A549 (cell line): ENCODE measurements around the gene ADD1. TPM values are rescaled to one million over a fixed set of nuclear protein-coding genes. Genes with fewer than 3 reads are reported as not detected.

Experiments used
- ATAC-seq, 2 experiments: fragments of 200-7000 bp in 1 of 2; fragments of >200 bp in 1 of 2; cut with Nextera tagmentation in 1 of 2; cut with Tn5 transposase in 1 of 2; 3 replicates each; pipeline versions ENCODE4 v1.8.0 to v1.9.1; 2018 to 2020; ENCODE audit warnings: mild to moderate bottlenecking in 1 of 2, moderate library complexity in 1 of 2
- CTCF ChIA-PET: fragments of 300-600 bp; sonication (Branson Sonifier 250); formaldehyde crosslinking; extraction: SDS; loops from one replicate; lab custom pipeline; 2021; ENCODE audit warnings: antibody characterized with exemption, inconsistent platforms; lab: Yijun Ruan, JAX
- POLR2A ChIA-PET: fragments of 350-600 bp; formaldehyde crosslinking; extraction: SDS; loops from one replicate; lab custom pipeline; 2021; ENCODE audit warnings: antibody characterized with exemption, inconsistent platforms; lab: Yijun Ruan, JAX
- DNase-seq, 2 experiments: peaks; one replicate each; pipeline versions ENCODE4 v3.0.0 to v3.0.0-alpha.2; 2011 to 2016; ENCODE audit warnings: low read depth in 1 of 2, low spot score in 1 of 2
- FAIRE-seq: peaks from 2 replicates; lab custom pipeline; 2011; peaks lifted over from hg19 to GRCh38; lab: Jason Lieb, UNC
- H3K27ac ChIP-seq, 2 experiments: fragments of >200 bp; sonication (Bioruptor Twin); formaldehyde crosslinking; 3 replicates each; pipeline ENCODE4 v1.5.1; 2016 to 2017
- H3K4me1 ChIP-seq: fragments of >200 bp; sonication (Bioruptor Twin); formaldehyde crosslinking; 3 replicates; pipeline ENCODE4 v1.6.1; 2016
- H3K4me2 ChIP-seq: fragments of >200 bp; sonication (Bioruptor Twin); formaldehyde crosslinking; 3 replicates; pipeline ENCODE4 v1.6.1; 2016
- H3K4me3 ChIP-seq: fragments of >200 bp; sonication (Bioruptor Twin); formaldehyde crosslinking; 3 replicates; pipeline ENCODE4 v1.5.1; 2016
- H3K9me3 ChIP-seq: fragments of >200 bp; sonication (Bioruptor Twin); formaldehyde crosslinking; 3 replicates; pipeline ENCODE4 v1.6.1; 2016
- ATOH8 ChIP-seq: fragments of 250-450 bp; sonication (Bioruptor Pico); IDR thresholded peaks from 2 replicates; pipeline ENCODE4 v1.5.0; 2020; ENCODE audit warnings: low read depth, mild to moderate bottlenecking, moderate library complexity
- CBX2 ChIP-seq: fragments of 200-600 bp; sonication (generic); IDR thresholded peaks from 2 replicates; pipeline ENCODE4 v1.6.1; 2016; ENCODE audit warnings: low read depth, mild to moderate bottlenecking, borderline replicate concordance
- CBX8 ChIP-seq: fragments of 200-600 bp; sonication (generic); IDR thresholded peaks from 2 replicates; pipeline ENCODE4 v1.6.1; 2016
- CEBPB ChIP-seq, 2 experiments: fragments of >200 bp in 1 of 2; sonication (Bioruptor Twin) in 1 of 2; formaldehyde crosslinking in 1 of 2; IDR thresholded peaks; 2 replicates each; pipeline ENCODE4 v1.6.1; 2012 to 2016
- CTCF ChIP-seq: fragments of >200 bp; sonication (Bioruptor Twin); formaldehyde crosslinking; IDR thresholded peaks from 3 replicates; pipeline ENCODE4 v1.5.1; 2016
- EHF ChIP-seq: fragments of 250-450 bp; sonication (Bioruptor Pico); IDR thresholded peaks from 2 replicates; pipeline ENCODE4 v1.5.0; 2020; ENCODE audit warnings: mild to moderate bottlenecking
- EP300 ChIP-seq, 2 experiments: fragments of >200 bp; sonication (Bioruptor Twin); formaldehyde crosslinking; IDR thresholded peaks; 2 replicates in 1 of 2; 3 replicates in 1 of 2; pipeline ENCODE4 v1.6.1; 2016 to 2017
- ESRRA ChIP-seq: fragments of 150-350 bp; IDR thresholded peaks from 2 replicates; pipeline ENCODE4 v1.6.1; 2014; ENCODE audit warnings: mild to moderate bottlenecking, low read length, borderline replicate concordance
- FOSL2 ChIP-seq, 2 experiments: fragments of 450-650 bp in 1 of 2; fragments of >200 bp in 1 of 2; sonication (Bioruptor Twin) in 1 of 2; formaldehyde crosslinking; IDR thresholded peaks; 2 replicates each; pipeline versions ENCODE4 v1.5.0 to v1.6.1; 2016 to 2020; ENCODE audit warnings: mild to moderate bottlenecking in 1 of 2, moderate library complexity in 1 of 2
- FOXS1 ChIP-seq: fragments of 250-450 bp; sonication (Bioruptor Pico); IDR thresholded peaks from 2 replicates; pipeline ENCODE4 v1.5.0; 2020; ENCODE audit warnings: mild to moderate bottlenecking, moderate library complexity
- HDAC2 ChIP-seq: fragments of 200-600 bp; sonication (generic); IDR thresholded peaks from 2 replicates; pipeline ENCODE4 v1.6.1; 2016
- HES2 ChIP-seq: fragments of >200 bp; sonication (Bioruptor Twin); formaldehyde crosslinking; IDR thresholded peaks from 2 replicates; pipeline ENCODE4 v1.6.1; 2016
- HOXB13 ChIP-seq: fragments of 250-450 bp; sonication (Bioruptor Pico); IDR thresholded peaks from 2 replicates; pipeline ENCODE4 v1.5.0; 2020; ENCODE audit warnings: low read depth, mild to moderate bottlenecking, moderate library complexity
- KDM5A ChIP-seq: fragments of 200-600 bp; sonication (generic); IDR thresholded peaks from 2 replicates; pipeline ENCODE4 v1.6.1; 2016; ENCODE audit warnings: antibody characterized with exemption, mild to moderate bottlenecking
- MAFK ChIP-seq: fragments of 450-650 bp; IDR thresholded peaks from 2 replicates; pipeline ENCODE4 v1.6.1; 2014; ENCODE audit not compliant: partially characterized antibody
- MAX ChIP-seq: IDR thresholded peaks from 2 replicates; pipeline ENCODE4 v1.6.1; 2012
- MYC ChIP-seq: IDR thresholded peaks from 2 replicates; pipeline ENCODE4 v1.6.1; 2012; ENCODE audit warnings: mild to moderate bottlenecking, inconsistent platforms, low read length, improper control_type of control experiment, borderline replicate concordance
- NPAS2 ChIP-seq: fragments of 250-450 bp; sonication (Bioruptor Pico); IDR thresholded peaks from 2 replicates; pipeline ENCODE4 v1.8.0; 2022; ENCODE audit warnings: mild to moderate bottlenecking, moderate library complexity, borderline replicate concordance
- NR3C1 ChIP-seq: fragments of >200 bp; sonication (Bioruptor Twin); formaldehyde crosslinking; IDR thresholded peaks from 3 replicates; pipeline ENCODE4 v1.6.1; 2017
- PBX3 ChIP-seq: IDR thresholded peaks from 2 replicates; pipeline ENCODE4 v1.6.1; 2012
- PHF8 ChIP-seq: fragments of 200-600 bp; sonication (generic); IDR thresholded peaks from 2 replicates; pipeline ENCODE4 v1.6.1; 2016; ENCODE audit warnings: low read depth, mild to moderate bottlenecking, antibody characterized with exemption, moderate library complexity, borderline replicate concordance
- POLR2AphosphoS2 ChIP-seq: conservative IDR thresholded peaks from 2 replicates; pipeline ENCODE4 v1.6.1; 2012; ENCODE audit warnings: low read length, improper control_type of control experiment, inconsistent platforms
- RCOR1 ChIP-seq: fragments of 150-350 bp; IDR thresholded peaks from 2 replicates; pipeline ENCODE4 v1.6.1; 2014; ENCODE audit warnings: antibody characterized with exemption, low read length, low read depth
- RFX5 ChIP-seq: fragments of 450-650 bp; IDR thresholded peaks from 2 replicates; pipeline ENCODE4 v1.7.1; 2014; ENCODE audit warnings: antibody characterized with exemption, mild to moderate bottlenecking, moderate library complexity
- SMC3 ChIP-seq: fragments of >200 bp; sonication (Bioruptor Twin); formaldehyde crosslinking; IDR thresholded peaks from 3 replicates; pipeline ENCODE4 v1.6.1; 2018; ENCODE audit warnings: inconsistent platforms
- TFCP2L1 ChIP-seq: fragments of 250-450 bp; sonication (Bioruptor Pico); IDR thresholded peaks from 2 replicates; pipeline ENCODE4 v1.5.0; 2021; ENCODE audit warnings: mild to moderate bottlenecking
- TP53 ChIP-seq: fragments of 250-450 bp; sonication (Bioruptor Pico); IDR thresholded peaks from 2 replicates; pipeline ENCODE4 v1.5.0; 2021; ENCODE audit warnings: mild to moderate bottlenecking, moderate library complexity
- ZFP36 ChIP-seq: fragments of 450-650 bp; IDR thresholded peaks from 2 replicates; pipeline ENCODE4 v1.6.1; 2014; ENCODE audit warnings: borderline replicate concordance; ENCODE audit not compliant: partially characterized antibody
- ZSCAN20 ChIP-seq: fragments of 250-450 bp; sonication (Bioruptor Pico); IDR thresholded peaks from 2 replicates; pipeline ENCODE4 v1.8.0; 2022; ENCODE audit warnings: mild to moderate bottlenecking, moderate library complexity
- WGBS: methylation state at CpG from one replicate; pipeline ENCODE4 v1.1.6; 2017; ENCODE audit errors: missing lambda C conversion rate; 5-methylcytosine and 5-hydroxymethylcytosine counted together
- polyA plus RNA-seq, 4 experiments: library from polyadenylated mRNA; depleted of rRNA in 3 of 4; stranded (reverse); fragments of >200 nt; fragmentation: RNase III in 1 of 4; extraction: RNeasy Plus Mini Kit Qiagen cat#74134 plus additional on column Dnase treatment in 1 of 4; gene quantifications; 2 replicates in 3 of 4; 3 replicates in 1 of 4; pipeline ENCODE4 v1.2.3, GENCODE V29; 2011 to 2017

ADD1 gene
- polyA plus RNA-seq, 2 of the 4 experiments (the other 2 are of a cell fraction) = 59.7 to 60.3 TPM

DNA sequence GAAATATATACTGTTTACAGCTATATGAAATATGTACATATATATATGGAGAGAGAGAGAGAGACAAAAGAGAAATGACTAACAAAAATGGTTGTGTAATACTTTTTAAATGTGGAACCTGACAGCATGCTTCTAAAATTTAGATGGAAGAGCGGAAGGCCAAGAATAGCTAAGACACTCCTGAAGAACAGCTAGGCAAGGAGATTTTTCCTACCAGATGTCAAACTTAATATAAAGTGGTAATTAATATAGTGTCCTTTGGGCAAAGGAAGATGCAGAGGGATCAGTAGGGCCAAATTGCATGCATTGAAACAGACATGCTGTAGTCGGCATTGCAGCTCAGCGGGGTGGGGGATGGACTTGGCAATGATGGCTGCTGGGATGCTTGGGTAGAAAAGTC is 45.2 kb downstream of the ADD1 start:
- 94% methylated on average over 3 of the region's 3 CpGs for WGBS
- DNase-seq (no peak), ATAC-seq (no peak), FAIRE-seq (no peak)
- CTCF ChIA-PET = no interaction called here
- TF ChIP-seq CBX2 (no peak), FOXS1 (CRISPR knock-in tag) (no peak), NR3C1 (no peak), RFX5 (no peak), HES2 (no peak), RCOR1 (no peak), PHF8 (no peak), TP53 (CRISPR knock-in tag) (no peak)
- no peaks in the 10 kb centered on the region for H3K9me3 ChIP-seq
- H3K4me2 ChIP-seq = no peak overlapping the region
- H3K27ac ChIP-seq = no peak overlapping the region
- H3K4me1 ChIP-seq = no peaks in the 10 kb centered on the region
- POLR2A ChIA-PET = no interaction called here
- no peak overlapping the region for H3K4me3 ChIP-seq

DNA sequence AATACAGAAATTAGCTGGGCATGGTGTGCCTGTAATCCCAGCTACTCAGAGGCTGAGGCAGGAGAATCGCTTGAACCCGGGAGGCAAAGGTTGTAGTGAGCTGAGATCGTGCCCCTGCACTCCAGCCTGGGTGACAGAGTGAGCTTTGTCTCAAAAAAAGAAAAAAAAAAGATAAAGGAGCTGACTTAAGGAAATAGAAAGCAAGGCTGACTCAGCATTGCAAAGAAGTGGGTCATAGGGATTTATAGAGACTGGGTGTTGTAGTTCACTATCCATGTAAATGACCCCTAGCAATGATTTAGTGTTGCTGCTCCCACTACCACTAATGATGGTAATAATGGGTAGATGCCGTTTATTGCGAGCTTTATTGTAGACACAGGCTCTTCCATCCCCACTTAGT is 47.6 kb downstream of the ADD1 start:
- H3K27ac ChIP-seq = 0 out of 6 replicates have a peak overlapping the region, but pooled peaks of 1 of the 2 experiments have one; percentile 39
- CTCF ChIA-PET = interaction anchor here (1.0 kb wide), 1 partner anchor 127 kb away, joined by 4 read pairs; no protein-coding TSS in a partner anchor
- FAIRE-seq = no peak

GRCh38 chr4:2893772-2894171 is 50.1 kb downstream of the ADD1 start:
- no peak for FAIRE-seq

More for the DNA sequence above, 47.6 kb downstream of the ADD1 start:
- H3K4me2 ChIP-seq = no peak overlapping the region
- H3K4me1 ChIP-seq = no peaks in the 10 kb centered on the region
- 83% methylated on average over 5 of the region's 5 CpGs for WGBS
- peak in 1 of 2 experiments; percentile 10 for DNase-seq
- POLR2A ChIA-PET = no interaction called here
- no peak for TF ChIP-seq HDAC2
- TF ChIP-seq CEBPB (IDR thresholded peaks at IDR 0.05) = no peak
- TF ChIP-seq POLR2AphosphoS2 = no peak
- peak; percentile 57 for TF ChIP-seq MAFK
- H3K4me3 ChIP-seq = no peak overlapping the region
- no peak for ATAC-seq
- H3K9me3 ChIP-seq = no peaks in the 10 kb centered on the region

DNA sequence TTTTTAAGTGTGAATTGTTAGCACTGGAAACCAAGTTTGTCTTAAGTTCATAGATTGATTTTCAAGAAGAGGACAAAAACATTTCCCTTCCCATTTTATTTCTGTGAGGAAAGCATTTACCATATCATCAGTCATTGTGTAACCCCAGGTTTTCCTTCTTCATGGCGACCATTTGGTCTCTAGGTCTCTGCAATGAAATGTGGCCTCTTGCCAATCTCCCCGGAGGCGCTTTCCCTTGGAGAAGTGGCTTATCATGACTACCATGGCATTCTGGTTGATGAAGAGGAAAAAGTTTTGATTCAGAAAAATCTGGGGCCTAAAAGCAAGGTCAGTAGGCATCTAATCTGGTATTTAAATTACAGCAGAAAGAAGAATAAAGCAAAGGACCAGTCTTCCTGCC is 54.4 kb downstream of the ADD1 start:
- FAIRE-seq (no peak), ATAC-seq (no peak), DNase-seq (no peak)
- Histone ChIP-seq H3K4me3 (no peak overlapping the region), H3K27ac (no peak overlapping the region), H3K4me2 (no peak overlapping the region), H3K9me3 (no peaks in the 10 kb centered on the region), H3K4me1 (peaks cover 6% of the 10 kb centered on the region; the same call in 1 of the 3 replicates)
- POLR2A ChIA-PET = no interaction called here
- WGBS = 93% methylated on average over 3 of the region's 3 CpGs
- CTCF ChIA-PET = no interaction called here
- no peak for TF ChIP-seq FOSL2 (IDR thresholded peaks at IDR 0.05)
- TF ChIP-seq FOSL2 (CRISPR knock-in tag; IDR thresholded peaks at IDR 0.05) = no peak
- TF ChIP-seq EP300 (IDR thresholded peaks at IDR 0.05) = no peak
- TF ChIP-seq KDM5A = no peak
- TF ChIP-seq CEBPB (IDR thresholded peaks at IDR 0.05) = no peak
- TF ChIP-seq RCOR1 = no peak
- TF ChIP-seq EHF = no peak
- no peak for TF ChIP-seq ZFP36
- no peak for TF ChIP-seq ZSCAN20
- no peak for TF ChIP-seq NPAS2 (CRISPR knock-in tag)
- TF ChIP-seq CTCF = no peak
- TF ChIP-seq ATOH8 (CRISPR knock-in tag) = no peak

More at GRCh38 chr4:2893772-2894171, 50.1 kb downstream of the ADD1 start:
- no peak for DNase-seq
- H3K4me3 ChIP-seq = no peak overlapping the region
- no peak overlapping the region for H3K4me2 ChIP-seq
- POLR2A ChIA-PET = no interaction called here
- no peaks in the 10 kb centered on the region for H3K4me1 ChIP-seq
- H3K9me3 ChIP-seq = no peaks in the 10 kb centered on the region
- H3K27ac ChIP-seq = no peak overlapping the region
- ATAC-seq = no peak
- no peak for TF ChIP-seq TFCP2L1 (CRISPR knock-in tag)
- TF ChIP-seq CBX8 = no peak
- no peak for TF ChIP-seq PBX3
- TF ChIP-seq NR3C1 = no peak
- TF ChIP-seq CEBPB (IDR thresholded peaks at IDR 0.05) = no peak
- TF ChIP-seq FOSL2 (IDR thresholded peaks at IDR 0.05) = no peak
- no peak for TF ChIP-seq FOSL2 (CRISPR knock-in tag; IDR thresholded peaks at IDR 0.05)
- TF ChIP-seq MYC = no peak
- no peak for TF ChIP-seq ESRRA
- no peak for TF ChIP-seq SMC3
- TF ChIP-seq MAX = no peak
- no peak for TF ChIP-seq ZFP36
- no peak for TF ChIP-seq HOXB13 (CRISPR knock-in tag)
- CTCF ChIA-PET = no interaction called here
- WGBS = 87% methylated on average over 5 of the region's 5 CpGs
